Body of pancreas (tissue), 4 donors: ENCODE data around the gene NOPCHAP1.

ENCODE experiments used
- POLR2A ChIP-seq, 3 donors: fragments of 450-650 bp; IDR thresholded peaks; one replicate each; pipeline ENCODE4 v1.6.1; 2016; ENCODE audit warnings: antibody characterized with exemption in 3 of 3, mild to moderate bottlenecking in 2 of 3
- TF ChIP-seq, protein P1 (sequence below), 7 experiments: fragments of 450-650 bp in 4 of 7; fragments of 200-600 bp in 3 of 7; sonication (generic) in 3 of 7; IDR thresholded peaks; one replicate each; pipeline ENCODE4 v1.5.1; 2016 to 2019; ENCODE audit warnings: antibody characterized with exemption in 7 of 7

GRCh38 chr12:104951759-104952509 lies 34.2 kb upstream of the NOPCHAP1 start:
- TF ChIP-seq, protein P1, sequence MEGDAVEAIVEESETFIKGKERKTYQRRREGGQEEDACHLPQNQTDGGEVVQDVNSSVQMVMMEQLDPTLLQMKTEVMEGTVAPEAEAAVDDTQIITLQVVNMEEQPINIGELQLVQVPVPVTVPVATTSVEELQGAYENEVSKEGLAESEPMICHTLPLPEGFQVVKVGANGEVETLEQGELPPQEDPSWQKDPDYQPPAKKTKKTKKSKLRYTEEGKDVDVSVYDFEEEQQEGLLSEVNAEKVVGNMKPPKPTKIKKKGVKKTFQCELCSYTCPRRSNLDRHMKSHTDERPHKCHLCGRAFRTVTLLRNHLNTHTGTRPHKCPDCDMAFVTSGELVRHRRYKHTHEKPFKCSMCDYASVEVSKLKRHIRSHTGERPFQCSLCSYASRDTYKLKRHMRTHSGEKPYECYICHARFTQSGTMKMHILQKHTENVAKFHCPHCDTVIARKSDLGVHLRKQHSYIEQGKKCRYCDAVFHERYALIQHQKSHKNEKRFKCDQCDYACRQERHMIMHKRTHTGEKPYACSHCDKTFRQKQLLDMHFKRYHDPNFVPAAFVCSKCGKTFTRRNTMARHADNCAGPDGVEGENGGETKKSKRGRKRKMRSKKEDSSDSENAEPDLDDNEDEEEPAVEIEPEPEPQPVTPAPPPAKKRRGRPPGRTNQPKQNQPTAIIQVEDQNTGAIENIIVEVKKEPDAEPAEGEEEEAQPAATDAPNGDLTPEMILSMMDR (IDR thresholded peaks at IDR 0.05) = no peak
- TF ChIP-seq POLR2A (IDR thresholded peaks at IDR 0.05) = no peak
